Measurements from ENCODE around the gene SFTPA1. TPM values are rescaled to one million over a fixed set of nuclear protein-coding genes. Genes with fewer than 3 reads are reported as not detected.

SFTPA1 gene
- total and polyA plus RNA-seq, 2 donors (not counting 1 experiment from before 2014, with no cell fraction given): not detected

GRCh38 chr10:79627075-79627474, 16.3 kb downstream of the SFTPA1 start:
- H3K4me3 ChIP-seq (ENCODE audit: control extremely low read depth in 1 of 5, extremely low read depth in 1 of 5, insufficient read depth in 1 of 5, low read depth in 2 of 5, low read length in 4 of 5): no peak overlapping the region
- TF ChIP-seq EZH2 (IDR thresholded peaks at IDR 0.05; ENCODE audit: borderline replicate concordance, insufficient read depth, low read depth, low read length, poor library complexity, severe bottlenecking) (no peak), CTCF (IDR thresholded peaks at IDR 0.05) (no peak)
- no peak overlapping the region for H3K9ac ChIP-seq (ENCODE audit: low read length)
- H3K4me3 Mint-ChIP-seq: no peak overlapping the region
- H3K79me2 ChIP-seq (ENCODE audit: control insufficient read depth, insufficient read depth, low read length): no peaks in the 10 kb centered on the region
- no peaks in the 10 kb centered on the region for H3K4me1 Mint-ChIP-seq
- ATAC-seq (ENCODE audit: low read depth) (no peak), DNase-seq (no peak)
- peaks cover 27% of the 10 kb centered on the region for H3K27me3 Mint-ChIP-seq
- no peaks in the 10 kb centered on the region for H3K36me3 ChIP-seq (replicated peaks in 1 of 2; ENCODE audit: control extremely low read depth in 1 of 2, control insufficient read depth in 1 of 2, extremely low read depth in 1 of 2, insufficient read depth in 2 of 2, low read length in 1 of 2)
- intact Hi-C loops (cut with micrococcal nuclease): no loop called here
- no peak overlapping the region for H3K27ac ChIP-seq (ENCODE audit: low read length in 2 of 2)
- no peak overlapping the region for H3K27ac Mint-ChIP-seq
- H4K20me1 ChIP-seq (ENCODE audit: control insufficient read depth, insufficient read depth, low read length, poor library complexity, severe bottlenecking): no peaks in the 10 kb centered on the region
- no peaks in the 10 kb centered on the region for H3K4me1 ChIP-seq (ENCODE audit: control insufficient read depth in 2 of 2, insufficient read depth in 2 of 2, low read length in 2 of 2)
- POLR2A ChIA-PET: no interaction called here
- peaks cover 0 to 6% (median 3%) of the 10 kb centered on the region in 3 donors for H3K9me3 ChIP-seq (ENCODE audit: control extremely low read depth in 1 of 3, control insufficient read depth in 2 of 3, insufficient read depth in 1 of 3, low read length in 2 of 3)
- H3K9me3 Mint-ChIP-seq (ENCODE audit: insufficient read depth): no peaks in the 10 kb centered on the region
- peaks cover 0 to 3% (median under 1%) of the 10 kb centered on the region in 4 experiments for H3K27me3 ChIP-seq (replicated peaks in 1 of 4; ENCODE audit: control extremely low read depth in 1 of 4, control insufficient read depth in 3 of 4, insufficient read depth in 4 of 4, low read length in 3 of 4)
- H2AFZ ChIP-seq (ENCODE audit: insufficient read depth, low read depth, low read length, poor library complexity, severe bottlenecking): no peak overlapping the region
- WGBS (ENCODE audit: insufficient coverage): 100% methylated on average over 1 of the region's 2 CpGs
- H3K4me2 ChIP-seq (replicated peaks; ENCODE audit: low read depth, low read length, poor library complexity, severe bottlenecking): no peak overlapping the region
- CTCF ChIA-PET: no interaction called here

GRCh38 chr10:79628083-79628482, 17.3 kb downstream of the SFTPA1 start:
- CTCF ChIA-PET: no interaction called here
- no peak for DNase-seq
- no peaks in the 10 kb centered on the region for H3K4me1 Mint-ChIP-seq
- TF ChIP-seq CTCF (IDR thresholded peaks at IDR 0.05) (no peak), EZH2 (IDR thresholded peaks at IDR 0.05; ENCODE audit: borderline replicate concordance, insufficient read depth, low read depth, low read length, poor library complexity, severe bottlenecking) (no peak)
- Histone ChIP-seq H4K20me1 (ENCODE audit: control insufficient read depth, insufficient read depth, low read length, poor library complexity, severe bottlenecking) (no peaks in the 10 kb centered on the region), H3K4me3 (ENCODE audit: control extremely low read depth in 1 of 5, extremely low read depth in 1 of 5, insufficient read depth in 1 of 5, low read depth in 2 of 5, low read length in 4 of 5) (no peak overlapping the region), H3K36me3 (replicated peaks in 1 of 2; ENCODE audit: control extremely low read depth in 1 of 2, control insufficient read depth in 1 of 2, extremely low read depth in 1 of 2, insufficient read depth in 2 of 2, low read length in 1 of 2) (no peaks in the 10 kb centered on the region), H3K4me1 (ENCODE audit: control insufficient read depth in 2 of 2, insufficient read depth in 2 of 2, low read length in 2 of 2) (no peaks in the 10 kb centered on the region), H3K27me3 (replicated peaks in 1 of 4; ENCODE audit: control extremely low read depth in 1 of 4, control insufficient read depth in 3 of 4, insufficient read depth in 4 of 4, low read length in 3 of 4) (peaks cover 0 to 3% (median 0%) of the 10 kb centered on the region in 4 experiments), H3K4me2 (replicated peaks; ENCODE audit: low read depth, low read length, poor library complexity, severe bottlenecking) (no peak overlapping the region), H3K9ac (ENCODE audit: low read length) (no peak overlapping the region), H2AFZ (ENCODE audit: insufficient read depth, low read depth, low read length, poor library complexity, severe bottlenecking) (no peak overlapping the region), H3K9me3 (ENCODE audit: control extremely low read depth in 1 of 3, control insufficient read depth in 2 of 3, insufficient read depth in 1 of 3, low read length in 2 of 3) (peaks cover 0 to 6% (median 3%) of the 10 kb centered on the region in 3 donors), H3K27ac (ENCODE audit: low read length in 2 of 2) (no peak overlapping the region), H3K79me2 (ENCODE audit: control insufficient read depth, insufficient read depth, low read length) (no peaks in the 10 kb centered on the region)
- H3K27ac Mint-ChIP-seq: no peak overlapping the region
- WGBS (ENCODE audit: insufficient coverage): 93% methylated on average over 2 of the region's 4 CpGs
- no peak overlapping the region for H3K4me3 Mint-ChIP-seq
- peaks cover 18% of the 10 kb centered on the region for H3K27me3 Mint-ChIP-seq
- no peaks in the 10 kb centered on the region for H3K9me3 Mint-ChIP-seq (ENCODE audit: insufficient read depth)
- no peak for ATAC-seq (ENCODE audit: low read depth)
- intact Hi-C loops (cut with micrococcal nuclease): no loop called here
- POLR2A ChIA-PET: no interaction called here
